GM12891 (cell line): ENCODE measurements around the gene BTD.

Source experiments
- PAX5 ChIP-seq: IDR thresholded peaks from 2 replicates; pipeline ENCODE4 v1.6.1; 2011; ENCODE audit warnings: low read length, moderate library complexity, mild to moderate bottlenecking; ENCODE audit not compliant: insufficient read depth, severe bottlenecking
- POLR2A ChIP-seq: IDR thresholded peaks from 2 replicates; pipeline ENCODE4 v1.6.1; 2011; ENCODE audit warnings: low read depth, low read length, control low read depth
- POLR2AphosphoS5 ChIP-seq: IDR thresholded peaks from 2 replicates; pipeline ENCODE4 v1.6.1; 2011; ENCODE audit warnings: low read depth, low read length, control low read depth
- TAF1 ChIP-seq: IDR thresholded peaks from 2 replicates; pipeline ENCODE4 v1.6.1; 2011; ENCODE audit warnings: low read depth, low read length, control low read depth

- TF ChIP-seq TAF1 = no peak
- no peak for TF ChIP-seq POLR2AphosphoS5
- TF ChIP-seq POLR2A = no peak
- no peak for TF ChIP-seq PAX5
Observed at GRCh38 chr3:15572138-15572537, 29.4 kb upstream of the BTD start.
